Vagina (tissue), 2 donors: ENCODE measurements around the gene SLC12A9. TPM values are rescaled to one million over a fixed set of nuclear protein-coding genes. Genes with fewer than 3 reads are reported as not detected.
A peak's percentile ranks its signal among the peaks of the same experiment; 100 is the strongest.

ENCODE experiments used
- DNase-seq, 2 donors: peaks; one replicate each; pipeline ENCODE4 v3.0.0-alpha.2; 2017; ENCODE audit errors: extremely low spot score in 2 of 2
- H3K27ac ChIP-seq: fragments of 200-600 bp; sonication (generic); one replicate; pipeline ENCODE4 v1.5.1; 2019
- H3K27me3 ChIP-seq: fragments of 200-600 bp; sonication (generic); one replicate; pipeline ENCODE4 v1.5.1; 2019
- H3K36me3 ChIP-seq, 2 donors: fragments of 200-600 bp; sonication (generic); one replicate each; pipeline ENCODE4 v1.5.1; 2017 to 2019
- H3K4me1 ChIP-seq: fragments of 200-600 bp; sonication (generic); one replicate; pipeline ENCODE4 v1.5.1; 2019
- H3K4me3 ChIP-seq, 2 donors: fragments of 200-600 bp; sonication (generic); 1 replicate in 1 of 2; 2 replicates in 1 of 2; pipeline ENCODE4 v1.5.1; 2016 to 2019
- H3K9me3 ChIP-seq: fragments of 200-600 bp; sonication (generic); one replicate; pipeline ENCODE4 v1.5.1; 2019
- CTCF ChIP-seq, 3 experiments: fragments of 450-650 bp in 2 of 3; fragments of 200-600 bp in 1 of 3; sonication (generic) in 1 of 3; IDR thresholded peaks; one replicate each; pipeline ENCODE4 v1.5.1; 2017 to 2019; ENCODE audit warnings: antibody characterized with exemption in 3 of 3, mild to moderate bottlenecking in 2 of 3, moderate library complexity in 2 of 3
- POLR2A ChIP-seq, 2 donors: fragments of 450-650 bp; IDR thresholded peaks; one replicate each; pipeline ENCODE4 v1.6.1; 2017; ENCODE audit warnings: antibody characterized with exemption in 2 of 2, mild to moderate bottlenecking in 2 of 2, moderate library complexity in 2 of 2
- POLR2AphosphoS5 ChIP-seq, 2 donors: sonication (generic); formaldehyde crosslinking; IDR thresholded peaks; one replicate each; pipeline ENCODE4 v1.9.0; 2017; ENCODE audit warnings: antibody characterized with exemption in 2 of 2, mild to moderate bottlenecking in 2 of 2, low read depth in 1 of 2; ENCODE audit not compliant: insufficient read depth in 1 of 2
- intact Hi-C: fragments of 100-400 bp; cut with DNase I; formaldehyde crosslinking; loops from one replicate; pipeline ENCODE4 v1.15.1; 2023
- total RNA-seq: library from RNA; depleted of rRNA; stranded (reverse); fragments of >200 nt; gene quantifications from one replicate; pipeline ENCODE4 v1.2.3, GENCODE V29; 2016

Gene SLC12A9
- total RNA-seq, 1 donor from 2014 or later, result 15.7 TPM

GRCh38 chr7:100890653-100891567, 38.4 kb downstream of the SLC12A9 start:
- TF ChIP-seq POLR2AphosphoS5 (IDR thresholded peaks at IDR 0.05; ENCODE audit: insufficient read depth in 1 of 2, low read depth in 1 of 2) (no peak), CTCF (IDR thresholded peaks at IDR 0.05) (no peak), POLR2A (IDR thresholded peaks at IDR 0.05) (no peak)
- Histone ChIP-seq H3K4me3 (peak overlapping the region; percentile 63 to 90), H3K36me3 (peaks cover 0 to 24% of the 10 kb centered on the region in 2 donors), H3K27me3 (no peaks in the 10 kb centered on the region), H3K9me3 (no peaks in the 10 kb centered on the region), H3K27ac (peak overlapping the region; percentile 93), H3K4me1 (peaks cover 51% of the 10 kb centered on the region)
- intact Hi-C loops, result no loop called here
- DNase-seq, result no peak

GRCh38 chr7:100891568-100892247, 39.2 kb downstream of the SLC12A9 start:
- Histone ChIP-seq H3K4me1 (peaks cover 59% of the 10 kb centered on the region), H3K36me3 (peaks cover 0 to 16% of the 10 kb centered on the region in 2 donors), H3K27ac (peak overlapping the region; percentile 93), H3K4me3 (peak overlapping the region in 1 of 2 donors; percentile 90), H3K27me3 (no peaks in the 10 kb centered on the region), H3K9me3 (no peaks in the 10 kb centered on the region)
- intact Hi-C loops, result no loop called here
- TF ChIP-seq POLR2AphosphoS5 (IDR thresholded peaks at IDR 0.05; ENCODE audit: insufficient read depth in 1 of 2, low read depth in 1 of 2), result no peak
- DNase-seq, result no peak

GRCh38 chr7:100892364-100893317, 40.1 kb downstream of the SLC12A9 start:
- Histone ChIP-seq H3K4me3 (no peak overlapping the region), H3K27ac (no peak overlapping the region), H3K9me3 (no peaks in the 10 kb centered on the region), H3K4me1 (peaks cover 53% of the 10 kb centered on the region), H3K36me3 (peaks cover 0 to 7% of the 10 kb centered on the region in 2 donors), H3K27me3 (no peaks in the 10 kb centered on the region)
- no peak for DNase-seq
- no peak for TF ChIP-seq POLR2AphosphoS5 (IDR thresholded peaks at IDR 0.05; ENCODE audit: insufficient read depth in 1 of 2, low read depth in 1 of 2)
- TF ChIP-seq POLR2A (IDR thresholded peaks at IDR 0.05), result no peak
- TF ChIP-seq CTCF (IDR thresholded peaks at IDR 0.05), result no peak
- intact Hi-C loops, result no loop called here

GRCh38 chr7:100893318-100893895, 40.9 kb downstream of the SLC12A9 start:
- Histone ChIP-seq H3K9me3 (no peaks in the 10 kb centered on the region), H3K4me3 (no peak overlapping the region), H3K27me3 (no peaks in the 10 kb centered on the region), H3K4me1 (peaks cover 47% of the 10 kb centered on the region), H3K27ac (no peak overlapping the region), H3K36me3 (no peaks in the 10 kb centered on the region)
- intact Hi-C loops, result no loop called here
- TF ChIP-seq POLR2AphosphoS5 (IDR thresholded peaks at IDR 0.05; ENCODE audit: insufficient read depth in 1 of 2, low read depth in 1 of 2), result no peak
- no peak for TF ChIP-seq CTCF (IDR thresholded peaks at IDR 0.05)
- no peak for TF ChIP-seq POLR2A (IDR thresholded peaks at IDR 0.05)
- DNase-seq, result no peak
